NB4 (cell line): Measurements from ENCODE around the gene ELMO3.

Experiments used
- POLR2A ChIP-seq: IDR thresholded peaks from 2 replicates; pipeline ENCODE4 v1.6.1; 2011; ENCODE audit warnings: mild to moderate bottlenecking; ENCODE audit not compliant: insufficient read length; ENCODE audit errors: extremely low read depth
- TF ChIP-seq, protein P1 (sequence below): IDR thresholded peaks from one replicate; pipeline ENCODE4 v1.5.1; 2012; ENCODE audit warnings: low read depth, low read length
- TF ChIP-seq, protein P2 (sequence below): IDR thresholded peaks from 2 replicates; pipeline ENCODE4 v1.6.1; 2011; ENCODE audit warnings: low read depth, low read length

DNA sequence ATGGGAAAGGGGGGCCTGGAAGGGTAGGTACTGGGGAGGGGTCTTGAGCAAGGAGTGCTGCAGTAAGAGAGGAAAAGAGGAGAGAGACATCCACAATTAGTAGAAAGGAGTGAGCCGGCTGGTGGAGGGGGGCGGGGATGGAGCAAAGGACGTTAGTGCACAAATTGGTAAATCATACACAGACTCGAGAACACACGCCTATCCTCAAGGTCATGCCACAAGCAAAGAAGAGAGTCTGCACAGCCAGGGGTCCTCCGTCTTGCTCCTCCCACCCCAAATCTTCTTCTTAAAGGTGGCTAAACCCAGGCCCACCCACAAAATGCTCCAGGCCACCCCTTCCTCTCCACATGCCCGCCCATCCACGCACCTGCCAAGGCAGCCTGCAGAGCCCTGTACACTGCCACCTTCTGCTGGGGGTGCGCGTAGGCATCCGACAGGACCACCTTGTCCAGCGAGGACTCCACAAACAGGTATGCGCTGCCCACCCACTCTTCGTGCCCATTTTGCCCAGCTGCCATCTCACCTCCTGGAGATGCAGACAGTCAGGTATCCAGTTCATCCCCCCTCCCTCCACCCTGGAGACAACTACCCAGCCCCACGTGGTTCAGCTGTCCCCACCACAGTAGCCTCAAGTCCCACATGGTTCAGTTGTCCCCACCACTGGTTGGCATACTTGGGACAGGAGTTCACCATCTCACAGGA, 42.6 kb upstream of the ELMO3 start:
- TF ChIP-seq, protein P1, sequence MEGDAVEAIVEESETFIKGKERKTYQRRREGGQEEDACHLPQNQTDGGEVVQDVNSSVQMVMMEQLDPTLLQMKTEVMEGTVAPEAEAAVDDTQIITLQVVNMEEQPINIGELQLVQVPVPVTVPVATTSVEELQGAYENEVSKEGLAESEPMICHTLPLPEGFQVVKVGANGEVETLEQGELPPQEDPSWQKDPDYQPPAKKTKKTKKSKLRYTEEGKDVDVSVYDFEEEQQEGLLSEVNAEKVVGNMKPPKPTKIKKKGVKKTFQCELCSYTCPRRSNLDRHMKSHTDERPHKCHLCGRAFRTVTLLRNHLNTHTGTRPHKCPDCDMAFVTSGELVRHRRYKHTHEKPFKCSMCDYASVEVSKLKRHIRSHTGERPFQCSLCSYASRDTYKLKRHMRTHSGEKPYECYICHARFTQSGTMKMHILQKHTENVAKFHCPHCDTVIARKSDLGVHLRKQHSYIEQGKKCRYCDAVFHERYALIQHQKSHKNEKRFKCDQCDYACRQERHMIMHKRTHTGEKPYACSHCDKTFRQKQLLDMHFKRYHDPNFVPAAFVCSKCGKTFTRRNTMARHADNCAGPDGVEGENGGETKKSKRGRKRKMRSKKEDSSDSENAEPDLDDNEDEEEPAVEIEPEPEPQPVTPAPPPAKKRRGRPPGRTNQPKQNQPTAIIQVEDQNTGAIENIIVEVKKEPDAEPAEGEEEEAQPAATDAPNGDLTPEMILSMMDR: no peak
- no peak for TF ChIP-seq POLR2A
- TF ChIP-seq, protein P2, sequence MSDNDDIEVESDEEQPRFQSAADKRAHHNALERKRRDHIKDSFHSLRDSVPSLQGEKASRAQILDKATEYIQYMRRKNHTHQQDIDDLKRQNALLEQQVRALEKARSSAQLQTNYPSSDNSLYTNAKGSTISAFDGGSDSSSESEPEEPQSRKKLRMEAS: 0 out of 2 replicates have a peak, but pooled peaks have one; percentile 5
